OCI-LY7 (cell line): Measurements from ENCODE around the gene SPON1.

Source experiments
- EZH2phosphoT487 ChIP-seq: fragments of 200-600 bp; sonication (generic); IDR thresholded peaks from 2 replicates; pipeline ENCODE4 v1.6.1; 2018; ENCODE audit warnings: low read depth, borderline replicate concordance, mild to moderate bottlenecking, mixed run types, antibody characterized with exemption, low read length, moderate library complexity, mixed read lengths
- TF ChIP-seq, protein P1 (sequence below): fragments of 200-600 bp; sonication (generic); conservative IDR thresholded peaks from 2 replicates; pipeline ENCODE4 v1.5.1; 2014; ENCODE audit warnings: mild to moderate bottlenecking, antibody characterized with exemption, low read length, moderate library complexity, mixed read lengths

DNA sequence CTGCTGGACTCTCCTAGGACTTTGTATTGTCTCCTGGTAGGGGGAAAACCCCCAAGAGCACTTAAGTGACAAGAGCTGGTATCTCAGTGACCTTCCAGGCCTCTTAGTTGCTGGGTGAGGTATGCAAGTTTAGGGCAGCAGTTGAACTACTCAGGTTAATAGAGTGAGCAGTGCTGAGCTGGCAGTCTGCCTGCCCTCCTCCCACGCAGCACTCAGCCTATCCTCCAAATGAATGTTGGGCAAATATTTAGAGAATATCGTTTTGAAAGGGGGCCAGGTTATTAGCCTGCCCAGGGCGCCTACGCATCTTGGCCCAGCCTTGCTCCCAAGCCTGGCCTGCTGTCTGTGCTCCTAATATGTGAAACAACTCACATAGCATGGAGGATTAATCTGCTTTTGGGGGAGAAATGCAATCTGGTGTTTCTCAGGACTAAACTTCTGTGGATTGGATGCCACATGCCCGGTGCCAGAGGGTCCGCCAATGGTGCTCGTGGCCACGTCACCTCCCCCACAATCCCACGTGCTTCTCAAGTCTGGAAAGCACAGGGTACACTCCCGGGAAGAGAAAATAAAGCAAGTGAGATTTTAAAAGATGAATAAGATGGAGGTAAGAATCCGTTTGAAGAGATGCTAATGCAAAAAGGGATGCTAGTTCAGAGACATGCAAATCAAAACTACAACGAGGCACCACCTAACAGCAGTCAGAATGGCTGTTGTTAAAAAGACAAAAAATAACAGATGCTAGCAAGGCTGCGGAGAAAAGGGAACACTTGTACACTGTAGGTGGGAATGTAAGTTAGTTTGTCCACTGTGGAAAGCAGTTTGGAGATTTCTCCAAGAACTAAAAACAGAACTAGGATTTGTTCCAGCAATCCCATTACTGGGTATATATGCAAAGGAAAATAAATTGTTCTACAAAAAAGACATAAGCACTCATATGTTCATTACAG, 67.7 kb downstream of the SPON1 start:
- TF ChIP-seq, protein P1, sequence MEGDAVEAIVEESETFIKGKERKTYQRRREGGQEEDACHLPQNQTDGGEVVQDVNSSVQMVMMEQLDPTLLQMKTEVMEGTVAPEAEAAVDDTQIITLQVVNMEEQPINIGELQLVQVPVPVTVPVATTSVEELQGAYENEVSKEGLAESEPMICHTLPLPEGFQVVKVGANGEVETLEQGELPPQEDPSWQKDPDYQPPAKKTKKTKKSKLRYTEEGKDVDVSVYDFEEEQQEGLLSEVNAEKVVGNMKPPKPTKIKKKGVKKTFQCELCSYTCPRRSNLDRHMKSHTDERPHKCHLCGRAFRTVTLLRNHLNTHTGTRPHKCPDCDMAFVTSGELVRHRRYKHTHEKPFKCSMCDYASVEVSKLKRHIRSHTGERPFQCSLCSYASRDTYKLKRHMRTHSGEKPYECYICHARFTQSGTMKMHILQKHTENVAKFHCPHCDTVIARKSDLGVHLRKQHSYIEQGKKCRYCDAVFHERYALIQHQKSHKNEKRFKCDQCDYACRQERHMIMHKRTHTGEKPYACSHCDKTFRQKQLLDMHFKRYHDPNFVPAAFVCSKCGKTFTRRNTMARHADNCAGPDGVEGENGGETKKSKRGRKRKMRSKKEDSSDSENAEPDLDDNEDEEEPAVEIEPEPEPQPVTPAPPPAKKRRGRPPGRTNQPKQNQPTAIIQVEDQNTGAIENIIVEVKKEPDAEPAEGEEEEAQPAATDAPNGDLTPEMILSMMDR: no peak
- TF ChIP-seq EZH2phosphoT487: no peak
